Choroid plexus epithelial cell (primary cell): ENCODE data around the gene PCBP2.
A peak's percentile ranks its signal among the peaks of the same experiment; 100 is the strongest.
"Not testable (repeated sequence)": the region's sequence is repeated elsewhere in the genome, so short reads cannot be mapped to it uniquely, and the experiment has no call there.

Experiments used
- DNase-seq: peaks from one replicate; pipeline ENCODE4 v3.0.0-alpha.2; 2010; ENCODE audit warnings: low read depth
- H3K4me3 ChIP-seq: 2 replicates; pipeline ENCODE4 v1.5.1; 2011; ENCODE audit warnings: low read depth, mild to moderate bottlenecking, control low read depth, low read length, moderate library complexity
- CTCF ChIP-seq: conservative IDR thresholded peaks from 2 replicates; pipeline ENCODE4 v1.5.1; 2011; ENCODE audit warnings: low read depth, mild to moderate bottlenecking, control low read depth, inconsistent platforms, low read length, moderate library complexity

PCBP2 gene

DNA sequence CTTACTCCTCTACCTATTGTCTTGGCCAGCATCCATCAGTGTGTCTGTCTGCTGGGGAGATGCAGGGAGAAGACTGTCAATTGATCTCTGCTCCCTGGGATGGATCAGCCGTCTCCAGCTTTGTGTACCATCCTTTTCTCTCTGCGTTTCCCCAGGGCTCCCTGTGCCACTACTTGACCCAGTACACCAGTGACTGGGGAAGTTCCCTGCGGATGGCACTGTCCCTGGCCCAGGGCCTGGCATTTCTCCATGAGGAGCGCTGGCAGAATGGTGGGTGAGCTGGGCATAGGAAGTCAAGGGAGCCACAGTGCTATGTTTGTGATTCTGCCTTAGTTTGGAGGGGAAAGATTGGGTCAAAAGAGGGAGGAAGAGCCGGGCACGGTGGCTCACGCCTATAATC lies 23.2 kb upstream of the PCBP2 start:
- DNase-seq, result no peak
- H3K4me3 ChIP-seq, result no peak overlapping the region
- TF ChIP-seq CTCF, result no peak

DNA sequence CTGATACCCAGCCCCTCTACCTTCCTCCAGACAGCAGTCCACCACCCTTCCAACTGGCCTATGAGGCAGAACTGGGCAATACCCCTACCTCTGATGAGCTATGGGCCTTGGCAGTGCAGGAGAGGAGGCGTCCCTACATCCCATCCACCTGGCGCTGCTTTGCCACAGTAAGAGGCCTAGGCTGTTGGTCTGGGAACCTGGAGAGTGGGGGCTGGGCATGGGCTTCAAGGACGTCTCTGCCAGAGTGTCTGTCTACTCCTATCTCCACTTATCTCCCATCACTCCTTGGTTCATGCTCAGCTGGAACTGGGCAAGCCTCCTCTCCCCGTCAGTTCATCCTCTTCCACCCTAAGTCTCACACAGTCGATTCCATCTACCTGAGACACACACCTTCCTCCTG lies 21.8 kb upstream of the PCBP2 start:
- TF ChIP-seq CTCF, result no peak
- no peak for DNase-seq
- no peak overlapping the region for H3K4me3 ChIP-seq

DNA sequence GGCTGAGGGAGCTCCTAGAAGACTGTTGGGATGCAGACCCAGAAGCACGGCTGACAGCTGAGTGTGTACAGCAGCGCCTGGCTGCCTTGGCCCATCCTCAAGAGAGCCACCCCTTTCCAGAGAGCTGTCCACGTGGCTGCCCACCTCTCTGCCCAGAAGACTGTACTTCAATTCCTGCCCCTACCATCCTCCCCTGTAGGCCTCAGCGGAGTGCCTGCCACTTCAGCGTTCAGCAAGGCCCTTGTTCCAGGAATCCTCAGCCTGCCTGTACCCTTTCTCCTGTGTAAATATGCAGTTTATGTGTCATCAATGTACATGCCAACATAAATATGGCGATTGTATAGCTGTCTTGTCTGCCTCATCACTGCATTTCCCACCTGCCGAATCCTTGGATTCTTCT lies 20.7 kb upstream of the PCBP2 start:
- no peak for TF ChIP-seq CTCF
- H3K4me3 ChIP-seq, result no peak overlapping the region
- no peak for DNase-seq

- DNase-seq, H3K4me3 ChIP-seq: not testable (repeated sequence)
These were observed 16.6 kb upstream of the PCBP2 start for GRCh38 chr12:53435326-53435725.

GRCh38 chr12:53439582-53439981 lies 12.3 kb upstream of the PCBP2 start:
- not testable (repeated sequence) for H3K4me3 ChIP-seq, DNase-seq

GRCh38 chr12:53441040-53441833 lies 10.7 kb upstream of the PCBP2 start, which contains the start of gene PRR13:
Gene PRR13, plus strand, starts transcription at chr12:53441734. Its CDS starts 981 bp downstream, at chr12:53442715.
- peak; percentile 100 for DNase-seq
- peak within 1 kb of the TSS; percentile 84 for H3K4me3 ChIP-seq
- TF ChIP-seq CTCF, result no peak

DNA sequence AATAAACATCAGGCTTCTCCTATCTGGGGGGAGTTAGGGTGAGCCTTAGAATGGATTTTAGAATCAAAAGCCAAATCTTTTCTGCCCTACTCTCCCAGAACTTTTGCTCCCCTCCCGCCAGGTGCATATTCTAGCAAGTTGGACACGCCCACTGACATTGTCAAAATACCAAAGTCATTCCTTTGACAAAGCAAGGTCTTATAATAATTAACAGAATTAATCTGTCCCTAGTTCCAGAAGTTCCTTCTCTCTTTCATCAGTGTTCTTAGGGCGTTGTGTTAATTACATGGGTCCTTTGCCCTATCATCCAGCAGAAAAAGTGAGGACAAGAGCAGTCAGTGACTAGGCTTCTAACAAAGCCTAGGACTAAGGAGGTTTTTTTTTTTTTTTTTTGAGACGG lies 7.9 kb upstream of the PCBP2 start:
- DNase-seq, result no peak
- no peak for TF ChIP-seq CTCF
- H3K4me3 ChIP-seq, result no peak overlapping the region

DNA sequence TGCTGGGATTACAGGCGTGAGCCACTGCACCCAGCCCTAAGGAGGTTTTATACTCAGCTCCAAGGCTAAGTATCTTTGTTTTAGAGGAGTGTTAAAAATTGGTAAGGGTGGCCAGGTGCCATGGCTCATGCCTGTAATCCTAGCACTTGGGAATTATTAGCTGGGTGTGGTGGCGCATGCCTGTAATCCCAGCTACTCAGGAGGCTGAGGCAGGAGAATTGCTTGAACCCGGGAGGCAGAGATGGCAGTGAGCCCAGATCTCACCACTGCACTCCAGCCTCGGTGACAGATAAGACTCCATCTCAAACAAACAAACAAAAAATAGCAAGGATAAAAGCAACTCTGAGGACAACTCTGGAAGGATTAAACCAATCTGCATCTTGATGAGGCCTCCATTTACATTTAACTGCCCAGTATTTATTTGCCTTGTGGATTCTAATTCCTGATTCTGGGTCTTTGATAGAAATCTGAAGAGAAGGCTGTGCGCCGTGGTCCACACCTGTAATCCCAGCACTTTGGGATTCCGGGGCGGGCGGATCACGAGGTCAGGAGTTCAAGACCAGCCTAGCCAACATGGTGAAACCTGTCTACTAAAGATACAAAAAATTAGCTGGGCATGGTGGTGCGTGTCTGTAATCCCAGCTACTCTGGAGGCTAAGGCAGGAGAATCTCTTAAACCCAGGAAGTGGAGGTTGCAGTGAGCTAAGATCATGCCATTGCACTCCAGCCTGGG lies 7.1 kb upstream of the PCBP2 start:
- not testable (repeated sequence) for H3K4me3 ChIP-seq

More for the DNA sequence above, 7.1 kb upstream of the PCBP2 start:
- not testable (repeated sequence) for DNase-seq
